ENCODE results near the gene PDE4B.

PDE4B gene

DNA sequence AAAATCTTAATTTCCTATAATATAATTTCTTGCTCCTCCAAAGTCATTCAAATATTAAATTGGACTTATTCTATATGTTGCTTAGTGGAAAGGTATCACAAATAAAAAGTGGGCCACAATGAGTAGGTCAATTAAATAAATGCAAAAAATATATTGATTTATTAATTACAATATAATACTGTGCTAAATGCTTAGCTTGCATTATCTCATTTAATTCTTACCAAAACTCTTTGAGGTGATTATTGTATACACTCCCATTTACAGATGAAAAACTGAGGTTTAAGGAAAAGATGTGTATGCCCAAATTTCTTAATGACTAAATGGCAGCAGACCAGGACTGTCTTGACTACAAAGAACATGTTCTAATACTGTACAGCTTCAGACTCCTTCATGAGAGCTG is 415.9 kb downstream of the PDE4B start:
- H3K9me3 ChIP-seq (ENCODE audit: control insufficient read depth, low read length) = no peaks in the 10 kb centered on the region
- H3K4me3 ChIP-seq (ENCODE audit: insufficient read depth, low read depth, low read length) = no peak overlapping the region
- no peaks in the 10 kb centered on the region for H3K36me3 ChIP-seq (ENCODE audit: control insufficient read depth, insufficient read depth, low read length)
- no peaks in the 10 kb centered on the region for H3K27me3 ChIP-seq (ENCODE audit: control insufficient read depth, insufficient read depth, low read length, poor library complexity, severe bottlenecking)
- no peaks in the 10 kb centered on the region for H3K4me1 ChIP-seq (ENCODE audit: control insufficient read depth, insufficient read depth, low read length)
- H3K27ac ChIP-seq (ENCODE audit: insufficient read depth, low read depth, low read length, poor library complexity, severe bottlenecking) = no peak overlapping the region

DNA sequence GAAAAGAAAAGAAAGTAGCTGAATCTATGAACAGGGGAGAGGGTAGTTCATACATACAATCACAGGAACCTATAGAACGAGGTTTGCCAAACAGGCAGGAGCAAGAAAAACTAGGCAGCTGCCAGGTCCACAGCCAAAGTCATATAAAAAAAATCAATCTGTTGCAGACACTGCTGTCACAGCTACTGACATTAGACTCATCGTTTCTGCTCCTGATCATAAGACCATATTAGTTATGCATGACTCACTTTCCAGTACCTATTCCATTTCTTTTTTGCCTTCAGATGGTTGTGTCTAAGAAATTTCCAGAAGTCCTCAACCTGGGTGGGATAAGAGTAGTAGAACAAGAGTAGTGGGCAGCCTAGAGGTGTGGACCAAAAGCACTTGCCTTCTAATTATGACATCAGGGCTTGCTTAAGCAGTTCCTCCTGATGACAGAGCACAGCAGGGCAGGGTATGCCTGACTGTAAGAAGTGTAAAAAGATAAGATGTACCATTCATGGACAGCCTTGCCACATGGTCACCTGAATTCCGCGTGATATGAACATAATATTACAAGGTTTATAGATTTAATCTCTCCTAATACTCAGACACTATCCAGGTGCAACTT is 418.0 kb downstream of the PDE4B start:
- no peaks in the 10 kb centered on the region for H3K36me3 ChIP-seq (ENCODE audit: control insufficient read depth, insufficient read depth, low read length)
- no peak overlapping the region for H3K27ac ChIP-seq (ENCODE audit: insufficient read depth, low read depth, low read length, poor library complexity, severe bottlenecking)
- WGBS, 2 experiments = 98 to 99% methylated on average over 4 of the region's 4 CpGs
- no peaks in the 10 kb centered on the region for H3K9me3 ChIP-seq (ENCODE audit: control insufficient read depth, low read length)
- no peak overlapping the region for H3K4me3 ChIP-seq (ENCODE audit: insufficient read depth, low read depth, low read length)
- H3K27me3 ChIP-seq (ENCODE audit: control insufficient read depth, insufficient read depth, low read length, poor library complexity, severe bottlenecking) = no peaks in the 10 kb centered on the region
- no peaks in the 10 kb centered on the region for H3K4me1 ChIP-seq (ENCODE audit: control insufficient read depth, insufficient read depth, low read length)

DNA sequence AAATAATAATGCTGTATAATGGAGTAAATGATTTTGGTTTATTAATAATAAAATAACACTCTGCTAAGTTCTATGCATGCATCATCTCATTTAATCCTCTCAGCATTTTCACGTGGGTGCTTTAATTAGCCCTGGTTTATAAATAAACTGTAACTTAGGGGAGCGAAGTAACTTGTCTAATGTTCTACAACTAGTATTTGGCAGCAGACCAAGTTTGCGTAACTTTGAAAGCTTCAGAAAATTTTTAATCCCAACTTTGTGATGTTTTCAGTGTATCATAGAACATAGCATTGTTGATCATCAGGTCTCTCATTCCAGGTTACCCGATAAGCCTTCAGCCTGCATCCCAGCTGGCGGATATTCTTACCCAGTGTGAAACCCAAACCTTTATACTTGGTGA is 418.8 kb downstream of the PDE4B start:
- H3K27me3 ChIP-seq (ENCODE audit: control insufficient read depth, insufficient read depth, low read length, poor library complexity, severe bottlenecking) = no peaks in the 10 kb centered on the region
- H3K27ac ChIP-seq (ENCODE audit: insufficient read depth, low read depth, low read length, poor library complexity, severe bottlenecking) = no peak overlapping the region
- WGBS, 2 experiments = 92 to 93% methylated on average over 5 of the region's 5 CpGs
- no peaks in the 10 kb centered on the region for H3K36me3 ChIP-seq (ENCODE audit: control insufficient read depth, insufficient read depth, low read length)
- H3K9me3 ChIP-seq (ENCODE audit: control insufficient read depth, low read length) = no peaks in the 10 kb centered on the region
- H3K4me3 ChIP-seq (ENCODE audit: insufficient read depth, low read depth, low read length) = no peak overlapping the region
- no peaks in the 10 kb centered on the region for H3K4me1 ChIP-seq (ENCODE audit: control insufficient read depth, insufficient read depth, low read length)

DNA sequence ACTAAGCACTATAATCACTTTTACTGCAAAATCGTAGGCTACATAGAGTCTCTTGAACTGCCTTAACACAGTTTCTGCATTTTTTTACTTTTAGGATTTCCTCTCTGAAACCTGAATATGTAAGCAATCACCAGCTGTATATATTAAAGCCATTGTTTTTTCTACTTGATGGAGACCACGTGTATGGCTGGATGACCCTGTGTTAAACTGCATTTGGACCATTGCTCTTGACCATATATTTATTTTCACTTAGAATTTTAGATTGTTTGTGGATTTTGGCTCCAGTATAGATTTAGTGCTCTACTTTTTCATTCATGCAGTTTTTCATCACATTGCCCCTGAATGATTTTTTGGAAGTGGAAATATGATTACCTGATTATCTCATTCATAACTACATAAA is 420.8 kb downstream of the PDE4B start:
- Histone ChIP-seq H3K27me3 (ENCODE audit: control insufficient read depth, insufficient read depth, low read length, poor library complexity, severe bottlenecking) (no peaks in the 10 kb centered on the region), H3K4me3 (ENCODE audit: insufficient read depth, low read depth, low read length) (no peak overlapping the region), H3K9me3 (ENCODE audit: control insufficient read depth, low read length) (no peaks in the 10 kb centered on the region), H3K4me1 (ENCODE audit: control insufficient read depth, insufficient read depth, low read length) (no peaks in the 10 kb centered on the region), H3K36me3 (ENCODE audit: control insufficient read depth, insufficient read depth, low read length) (no peaks in the 10 kb centered on the region), H3K27ac (ENCODE audit: insufficient read depth, low read depth, low read length, poor library complexity, severe bottlenecking) (no peak overlapping the region)
- 71 to 80% methylated on average over 2 of the region's 2 CpGs for WGBS, 2 experiments

DNA sequence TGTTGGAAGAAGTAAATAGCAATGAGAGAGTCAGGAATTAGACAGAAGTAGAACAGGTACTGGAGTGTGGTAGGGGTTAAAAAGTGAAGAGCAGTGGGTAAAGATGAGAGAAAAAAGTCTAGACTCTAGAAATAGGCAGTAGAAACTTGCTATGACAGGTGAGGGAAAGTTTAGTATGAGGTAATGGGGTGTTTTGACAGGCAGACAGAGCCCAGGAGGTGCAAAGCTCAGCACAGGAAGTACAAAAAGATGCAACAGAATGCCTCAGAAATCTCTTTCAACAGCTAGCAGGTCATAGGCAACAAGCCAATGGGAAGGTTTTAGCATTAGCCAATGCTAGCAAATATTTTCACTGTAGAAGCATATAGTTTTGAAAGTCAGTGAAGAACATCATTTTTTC is 422.2 kb downstream of the PDE4B start:
- no peak overlapping the region for H3K4me3 ChIP-seq (ENCODE audit: insufficient read depth, low read depth, low read length)
- H3K9me3 ChIP-seq (ENCODE audit: control insufficient read depth, low read length) = no peaks in the 10 kb centered on the region
- H3K27ac ChIP-seq (ENCODE audit: insufficient read depth, low read depth, low read length, poor library complexity, severe bottlenecking) = no peak overlapping the region
- H3K27me3 ChIP-seq (ENCODE audit: control insufficient read depth, insufficient read depth, low read length, poor library complexity, severe bottlenecking) = no peaks in the 10 kb centered on the region
- H3K36me3 ChIP-seq (ENCODE audit: control insufficient read depth, insufficient read depth, low read length) = no peaks in the 10 kb centered on the region
- no peaks in the 10 kb centered on the region for H3K4me1 ChIP-seq (ENCODE audit: control insufficient read depth, insufficient read depth, low read length)

DNA sequence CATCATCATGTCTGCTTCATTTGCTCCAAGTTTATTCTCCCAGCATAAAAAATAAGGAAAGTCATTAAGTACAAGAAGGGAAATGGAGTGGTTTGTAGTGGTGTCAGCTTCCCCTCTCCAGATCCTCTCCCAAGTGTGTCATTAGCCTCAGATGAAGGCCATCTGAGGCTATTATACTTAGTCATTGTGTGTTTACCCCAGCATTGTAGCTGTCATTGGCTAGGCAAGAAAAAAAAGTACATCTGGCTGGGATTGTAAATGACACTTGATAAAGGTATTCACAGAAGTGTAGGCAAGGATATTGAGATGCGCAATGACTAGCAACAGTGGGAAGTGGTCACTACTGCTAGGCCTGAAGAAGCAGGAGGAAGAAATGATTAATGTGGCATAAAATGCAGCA is 424.3 kb downstream of the PDE4B start:
- Histone ChIP-seq H3K4me1 (ENCODE audit: control insufficient read depth, insufficient read depth, low read length) (no peaks in the 10 kb centered on the region), H3K27ac (ENCODE audit: insufficient read depth, low read depth, low read length, poor library complexity, severe bottlenecking) (no peak overlapping the region), H3K9me3 (ENCODE audit: control insufficient read depth, low read length) (no peaks in the 10 kb centered on the region), H3K4me3 (ENCODE audit: insufficient read depth, low read depth, low read length) (no peak overlapping the region), H3K27me3 (ENCODE audit: control insufficient read depth, insufficient read depth, low read length, poor library complexity, severe bottlenecking) (no peaks in the 10 kb centered on the region), H3K36me3 (ENCODE audit: control insufficient read depth, insufficient read depth, low read length) (no peaks in the 10 kb centered on the region)
- WGBS, 2 experiments = 96% methylated on average over 1 of the region's 1 CpG

DNA sequence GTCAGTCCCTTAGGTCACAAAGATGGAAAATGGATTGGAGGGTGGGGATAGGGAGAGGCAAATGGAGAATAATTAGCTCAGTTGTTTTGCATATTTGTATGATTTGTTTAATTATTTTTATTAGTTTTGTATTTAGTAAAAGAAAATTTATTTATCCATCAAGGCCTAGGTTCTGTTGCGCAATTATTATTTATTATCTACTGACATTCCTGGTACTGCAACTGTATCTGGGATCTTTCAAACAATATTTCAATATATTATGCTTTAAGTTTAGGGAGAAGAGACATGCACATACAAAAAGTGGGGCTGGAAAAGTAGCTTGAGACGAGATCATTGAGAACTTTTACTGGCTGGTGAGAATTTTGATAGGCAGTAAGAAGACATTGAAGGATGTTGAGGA is 424.9 kb downstream of the PDE4B start:
- H3K27ac ChIP-seq (ENCODE audit: insufficient read depth, low read depth, low read length, poor library complexity, severe bottlenecking) = no peak overlapping the region
- H3K4me3 ChIP-seq (ENCODE audit: insufficient read depth, low read depth, low read length) = no peak overlapping the region
- WGBS, 2 experiments = 92 to 97% methylated on average over 1 to 2 of the region's 2 CpGs
- no peaks in the 10 kb centered on the region for H3K36me3 ChIP-seq (ENCODE audit: control insufficient read depth, insufficient read depth, low read length)
- H3K4me1 ChIP-seq (ENCODE audit: control insufficient read depth, insufficient read depth, low read length) = no peaks in the 10 kb centered on the region
- no peaks in the 10 kb centered on the region for H3K27me3 ChIP-seq (ENCODE audit: control insufficient read depth, insufficient read depth, low read length, poor library complexity, severe bottlenecking)
- H3K9me3 ChIP-seq (ENCODE audit: control insufficient read depth, low read length) = no peaks in the 10 kb centered on the region

DNA sequence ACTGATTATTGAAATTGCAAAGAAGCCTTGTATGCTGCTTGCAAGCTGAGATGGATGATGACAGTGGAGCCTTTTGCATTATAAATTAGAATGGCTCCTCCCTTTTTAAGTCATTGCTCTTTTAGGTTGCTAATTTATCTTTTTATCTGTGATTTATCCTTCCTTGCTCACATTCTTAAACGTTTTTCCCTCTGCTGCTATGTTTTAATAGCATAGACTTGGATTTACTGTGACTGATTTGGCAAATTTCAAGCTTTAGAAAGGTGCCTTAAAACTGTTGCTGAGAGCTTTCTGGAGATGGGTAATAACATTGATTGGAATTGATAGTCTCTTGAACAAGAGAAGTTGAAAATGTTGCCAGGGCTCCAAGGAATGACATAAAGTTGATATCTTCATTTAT is 427.8 kb downstream of the PDE4B start:
- H3K9me3 ChIP-seq (ENCODE audit: control insufficient read depth, low read length) = no peaks in the 10 kb centered on the region
- no peak overlapping the region for H3K27ac ChIP-seq (ENCODE audit: insufficient read depth, low read depth, low read length, poor library complexity, severe bottlenecking)
- H3K4me3 ChIP-seq (ENCODE audit: insufficient read depth, low read depth, low read length) = no peak overlapping the region
- WGBS, 2 experiments = 57% methylated on average over 1 of the region's 1 CpG; no CpG with 5 or more reads in 1 of the 2 experiments
- H3K4me1 ChIP-seq (ENCODE audit: control insufficient read depth, insufficient read depth, low read length) = no peaks in the 10 kb centered on the region
- H3K36me3 ChIP-seq (ENCODE audit: control insufficient read depth, insufficient read depth, low read length) = no peaks in the 10 kb centered on the region
- no peaks in the 10 kb centered on the region for H3K27me3 ChIP-seq (ENCODE audit: control insufficient read depth, insufficient read depth, low read length, poor library complexity, severe bottlenecking)

DNA sequence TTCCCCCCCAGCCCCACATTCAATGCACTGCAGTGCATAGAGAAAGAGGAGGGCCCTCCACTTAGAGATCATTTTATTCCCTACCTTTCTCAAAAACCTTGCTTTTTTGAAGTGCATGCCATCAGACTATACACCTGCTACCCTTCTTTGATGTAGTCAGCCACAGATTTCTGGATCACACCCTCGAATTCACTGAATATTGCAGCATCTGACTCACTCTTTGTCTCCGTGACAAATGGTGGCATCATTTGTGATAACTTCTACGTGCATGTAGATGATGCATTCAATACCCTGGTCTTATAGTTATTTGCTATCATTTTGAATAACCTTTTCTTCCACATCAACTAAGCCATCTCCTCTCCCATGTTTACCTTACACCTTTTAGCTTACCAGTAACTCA is 431.0 kb downstream of the PDE4B start:
- H3K27me3 ChIP-seq (ENCODE audit: control insufficient read depth, insufficient read depth, low read length, poor library complexity, severe bottlenecking) = no peaks in the 10 kb centered on the region
- H3K36me3 ChIP-seq (ENCODE audit: control insufficient read depth, insufficient read depth, low read length) = no peaks in the 10 kb centered on the region
- no peak overlapping the region for H3K4me3 ChIP-seq (ENCODE audit: insufficient read depth, low read depth, low read length)
- H3K4me1 ChIP-seq (ENCODE audit: control insufficient read depth, insufficient read depth, low read length) = no peaks in the 10 kb centered on the region
- H3K27ac ChIP-seq (ENCODE audit: insufficient read depth, low read depth, low read length, poor library complexity, severe bottlenecking) = no peak overlapping the region
- H3K9me3 ChIP-seq (ENCODE audit: control insufficient read depth, low read length) = no peaks in the 10 kb centered on the region
- WGBS, 2 experiments = 82 to 91% methylated on average over 3 of the region's 3 CpGs

DNA sequence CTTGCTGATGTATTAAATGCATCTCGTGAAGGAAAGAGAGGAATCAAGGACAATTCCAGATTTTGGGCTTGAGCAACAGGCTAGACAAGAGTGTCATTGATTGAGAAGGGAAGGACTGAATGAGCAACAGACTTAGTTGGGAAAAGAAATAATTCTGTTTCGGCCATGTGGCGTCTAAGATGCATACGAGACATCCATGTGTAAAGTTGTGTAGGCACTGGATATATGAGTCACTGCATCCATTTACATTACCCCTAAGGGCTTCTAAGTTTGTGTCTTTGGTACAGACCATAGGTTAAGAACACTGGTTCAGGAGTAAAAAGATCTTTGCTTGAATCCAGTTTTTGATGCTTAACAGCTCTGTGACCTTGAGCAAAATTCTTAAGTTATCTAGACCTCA is 434.3 kb downstream of the PDE4B start:
- 94 to 96% methylated on average over 4 of the region's 4 CpGs for WGBS, 2 experiments

DNA sequence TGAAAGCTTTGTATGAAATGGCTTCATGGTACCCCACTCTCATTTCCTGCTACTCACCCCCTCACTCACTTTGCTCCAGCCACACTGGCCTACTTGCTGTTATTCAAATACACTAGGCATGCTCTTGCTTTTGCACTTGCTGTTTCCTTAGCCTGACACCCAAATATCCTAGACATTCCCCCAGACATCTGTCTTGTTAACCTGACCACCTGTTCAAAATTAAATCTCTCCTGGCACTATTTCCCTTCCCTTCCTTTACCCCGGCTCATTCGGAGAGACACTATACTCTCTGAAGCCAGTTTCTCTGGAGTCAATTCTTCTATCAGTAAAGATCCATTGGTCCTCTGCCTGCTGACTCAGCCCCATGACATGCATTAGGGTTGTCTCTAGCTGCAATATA is 435.3 kb downstream of the PDE4B start:
- Histone ChIP-seq H3K27me3 (ENCODE audit: control insufficient read depth, insufficient read depth, low read length, poor library complexity, severe bottlenecking) (no peaks in the 10 kb centered on the region), H3K4me1 (ENCODE audit: control insufficient read depth, insufficient read depth, low read length) (no peaks in the 10 kb centered on the region), H3K4me3 (ENCODE audit: insufficient read depth, low read depth, low read length) (no peak overlapping the region), H3K36me3 (ENCODE audit: control insufficient read depth, insufficient read depth, low read length) (no peaks in the 10 kb centered on the region), H3K9me3 (ENCODE audit: control insufficient read depth, low read length) (no peaks in the 10 kb centered on the region), H3K27ac (ENCODE audit: insufficient read depth, low read depth, low read length, poor library complexity, severe bottlenecking) (no peak overlapping the region)
- WGBS, 2 experiments = 85 to 95% methylated on average over 2 of the region's 2 CpGs

More for the DNA sequence above, 434.3 kb downstream of the PDE4B start:
- no peaks in the 10 kb centered on the region for H3K4me1 ChIP-seq (ENCODE audit: control insufficient read depth, insufficient read depth, low read length)
- H3K9me3 ChIP-seq (ENCODE audit: control insufficient read depth, low read length) = no peaks in the 10 kb centered on the region
- no peak overlapping the region for H3K4me3 ChIP-seq (ENCODE audit: insufficient read depth, low read depth, low read length)
- no peak overlapping the region for H3K27ac ChIP-seq (ENCODE audit: insufficient read depth, low read depth, low read length, poor library complexity, severe bottlenecking)
- no peaks in the 10 kb centered on the region for H3K27me3 ChIP-seq (ENCODE audit: control insufficient read depth, insufficient read depth, low read length, poor library complexity, severe bottlenecking)
- H3K36me3 ChIP-seq (ENCODE audit: control insufficient read depth, insufficient read depth, low read length) = no peaks in the 10 kb centered on the region
